ENCODE data around the gene RAD51B. TPM values are rescaled to one million over a fixed set of nuclear protein-coding genes. Genes with fewer than 3 reads are reported as not detected.

RAD51B gene
- total and polyA plus RNA-seq, 2 of the 13 experiments (the other 11 are each of a cell fraction or from before 2014, with no cell fraction given) = 7.0 to 9.5 TPM

- TF ChIP-seq RARA (CRISPR knock-in tag; IDR thresholded peaks at IDR 0.05) (peak; percentile 93), ZSCAN12 (CRISPR knock-in tag; IDR thresholded peaks at IDR 0.05) (no peak), CCAR2 (optimal IDR thresholded peaks at IDR 0.05; ENCODE audit: low read depth, low read length) (no peak), ZNF619 (CRISPR knock-in tag; IDR thresholded peaks at IDR 0.05) (no peak), SIN3A (IDR thresholded peaks at IDR 0.05; ENCODE audit: borderline replicate concordance, low read depth, low read length) (no peak), ZSCAN25 (CRISPR knock-in tag; IDR thresholded peaks at IDR 0.05) (no peak), EZH2 (conservative IDR thresholded peaks at IDR 0.05; ENCODE audit: low read depth, low read length) (no peak), ZNF75D (CRISPR knock-in tag; IDR thresholded peaks at IDR 0.05; ENCODE audit: borderline replicate concordance) (no peak), SRSF4 (IDR thresholded peaks at IDR 0.05; ENCODE audit: low read depth, low read length, poor library complexity, severe bottlenecking) (no peak), ZNF782 (CRISPR knock-in tag; IDR thresholded peaks at IDR 0.05; ENCODE audit: borderline replicate concordance) (no peak), DDIT3 (CRISPR knock-in tag; IDR thresholded peaks at IDR 0.05) (no peak), ZNF564 (CRISPR knock-in tag; IDR thresholded peaks at IDR 0.05) (no peak), RXRB (CRISPR knock-in tag; IDR thresholded peaks at IDR 0.05; ENCODE audit: borderline replicate concordance) (no peak), CC2D1A (CRISPR knock-in tag; IDR thresholded peaks at IDR 0.05) (no peak), ZNF709 (CRISPR knock-in tag; IDR thresholded peaks at IDR 0.05) (no peak), ZNF142 (CRISPR knock-in tag; IDR thresholded peaks at IDR 0.05) (no peak), ZNF333 (CRISPR knock-in tag; IDR thresholded peaks at IDR 0.05; ENCODE audit: borderline replicate concordance) (no peak), ARID5B (CRISPR knock-in tag; IDR thresholded peaks at IDR 0.05) (0 out of 2 replicates have a peak, but pooled peaks have one; percentile 15), KLF12 (CRISPR knock-in tag; IDR thresholded peaks at IDR 0.05; ENCODE audit: borderline replicate concordance) (no peak), ARNT2 (CRISPR knock-in tag; IDR thresholded peaks at IDR 0.05; ENCODE audit: low read depth) (no peak), ATM (IDR thresholded peaks at IDR 0.05; ENCODE audit: borderline replicate concordance) (no peak)
Observed at GRCh38 chr14:67784244-67784823, 35.2 kb upstream of the RAD51B start (continued).

Measured in HepG2 (cell line).